Measurements from ENCODE around the gene DYNLL1.
A peak's percentile ranks its signal among the peaks of the same experiment; 100 is the strongest.
"Not testable (repeated sequence)": the region's sequence is repeated elsewhere in the genome, so short reads cannot be mapped to it uniquely, and the experiment has no call there.

The DYNLL1 gene

DNA sequence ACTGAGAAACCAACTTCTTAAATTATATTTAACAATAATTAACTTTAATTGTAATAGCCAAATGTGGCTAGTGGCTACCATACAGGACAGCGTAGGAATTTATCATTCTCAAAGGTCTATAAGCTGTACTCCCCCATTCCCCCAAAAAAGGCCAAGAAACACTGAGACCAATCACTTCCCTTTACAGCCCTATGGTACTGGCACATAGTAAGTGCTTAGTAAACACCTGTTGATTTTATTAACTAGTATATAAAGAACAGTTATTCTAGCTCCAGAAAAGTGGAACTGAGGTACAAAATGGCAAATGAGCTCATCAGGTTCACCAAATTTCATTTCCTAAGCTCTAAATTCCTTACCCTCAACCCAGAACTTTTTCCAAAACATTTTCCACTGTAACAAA is 20.3 kb upstream of the DYNLL1 start:
- no peak for DNase-seq

DNA sequence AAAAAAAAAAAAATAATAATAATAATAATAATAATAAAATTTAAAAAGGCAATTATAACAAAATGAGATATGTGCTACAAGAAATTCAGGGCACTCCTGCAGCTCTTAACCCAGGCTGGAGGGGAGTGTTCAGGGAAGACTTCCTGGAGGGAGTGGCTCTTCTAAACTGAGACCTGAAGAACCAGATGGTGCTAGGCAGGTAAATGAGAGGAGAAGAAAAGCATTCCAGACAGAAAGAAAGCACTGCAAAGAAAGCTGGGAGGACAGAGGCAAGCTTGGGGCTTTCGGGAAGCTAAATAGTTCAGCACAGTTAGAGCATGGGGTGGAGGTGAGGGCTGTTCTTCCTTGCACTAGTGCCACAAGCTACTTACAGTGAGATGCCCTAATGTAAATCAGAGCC is 16.5 kb upstream of the DYNLL1 start:
- no peak for DNase-seq

DNA sequence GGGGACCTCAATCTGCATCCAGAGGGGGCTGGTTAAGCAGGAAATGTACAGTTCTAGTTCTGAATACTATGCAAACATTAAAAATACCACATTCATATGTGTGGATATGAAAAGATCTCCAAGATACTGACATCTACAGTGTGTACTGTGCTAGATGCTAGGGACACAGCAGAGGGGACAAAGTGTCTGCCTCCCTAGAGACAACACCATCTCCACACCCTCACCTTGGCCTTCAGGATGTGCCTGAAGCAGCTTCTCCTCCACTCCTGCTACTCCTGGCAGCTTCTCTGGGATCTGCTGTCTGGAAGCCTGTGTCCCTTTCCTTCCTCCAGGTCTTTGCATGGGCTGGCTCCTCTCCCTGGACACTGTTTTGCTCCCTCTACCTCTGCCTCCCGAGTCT is 15.7 kb upstream of the DYNLL1 start:
- DNase-seq = no peak

DNA sequence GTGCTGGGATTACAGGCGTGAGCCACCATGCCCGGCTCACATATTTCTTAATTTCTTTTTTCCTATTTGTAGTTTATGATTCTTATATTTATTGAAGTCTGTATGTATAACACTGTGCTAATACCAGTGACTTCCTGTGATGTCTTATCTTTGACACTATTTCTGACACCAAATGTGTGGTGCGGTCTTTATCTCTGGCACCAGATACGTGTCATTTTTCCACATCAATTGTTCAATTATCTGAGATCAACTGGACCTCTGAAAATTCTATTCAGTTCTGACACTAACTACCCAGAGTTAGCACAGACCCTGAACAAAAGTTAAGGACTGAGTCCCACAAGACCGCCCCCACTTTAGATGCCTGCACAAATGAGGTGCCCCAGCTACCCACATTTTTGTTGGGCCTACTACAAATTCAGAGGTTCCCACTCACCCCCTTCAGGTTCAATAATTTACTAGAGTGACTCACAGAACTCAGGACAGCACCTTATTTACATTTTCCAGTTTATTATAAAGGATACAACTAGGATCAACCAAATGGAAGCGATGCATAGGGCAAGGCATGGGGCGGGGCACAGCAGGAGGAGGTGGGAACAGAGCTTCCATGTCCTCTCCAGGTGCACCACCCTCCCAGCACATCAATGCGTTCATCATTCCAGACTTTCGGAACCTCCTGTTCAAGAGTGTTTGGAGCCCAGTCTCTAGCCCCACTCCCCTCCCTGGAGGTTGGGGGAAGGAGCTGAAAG is 14.7 kb upstream of the DYNLL1 start:
- DNase-seq = peak; percentile 74

DNA sequence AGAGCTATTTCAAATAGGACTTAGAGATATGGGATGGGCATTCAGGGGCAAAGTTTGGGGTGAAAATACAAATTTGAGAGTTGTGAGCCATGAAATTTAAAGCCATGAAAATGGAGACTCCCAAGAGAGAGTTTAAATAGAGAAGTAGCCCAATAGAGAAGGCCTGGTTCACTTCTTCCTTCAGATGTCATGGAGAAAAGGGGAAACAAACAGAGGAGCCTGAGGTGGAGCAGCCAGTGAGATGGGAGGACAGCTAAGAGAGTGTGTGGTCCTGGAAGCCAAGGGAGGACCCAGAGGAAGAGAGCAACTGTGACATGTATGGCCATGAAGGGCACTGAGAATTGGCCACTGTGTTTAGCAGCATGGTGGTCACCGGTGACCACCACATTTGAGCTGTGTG is 12.3 kb upstream of the DYNLL1 start:
- DNase-seq = no peak

DNA sequence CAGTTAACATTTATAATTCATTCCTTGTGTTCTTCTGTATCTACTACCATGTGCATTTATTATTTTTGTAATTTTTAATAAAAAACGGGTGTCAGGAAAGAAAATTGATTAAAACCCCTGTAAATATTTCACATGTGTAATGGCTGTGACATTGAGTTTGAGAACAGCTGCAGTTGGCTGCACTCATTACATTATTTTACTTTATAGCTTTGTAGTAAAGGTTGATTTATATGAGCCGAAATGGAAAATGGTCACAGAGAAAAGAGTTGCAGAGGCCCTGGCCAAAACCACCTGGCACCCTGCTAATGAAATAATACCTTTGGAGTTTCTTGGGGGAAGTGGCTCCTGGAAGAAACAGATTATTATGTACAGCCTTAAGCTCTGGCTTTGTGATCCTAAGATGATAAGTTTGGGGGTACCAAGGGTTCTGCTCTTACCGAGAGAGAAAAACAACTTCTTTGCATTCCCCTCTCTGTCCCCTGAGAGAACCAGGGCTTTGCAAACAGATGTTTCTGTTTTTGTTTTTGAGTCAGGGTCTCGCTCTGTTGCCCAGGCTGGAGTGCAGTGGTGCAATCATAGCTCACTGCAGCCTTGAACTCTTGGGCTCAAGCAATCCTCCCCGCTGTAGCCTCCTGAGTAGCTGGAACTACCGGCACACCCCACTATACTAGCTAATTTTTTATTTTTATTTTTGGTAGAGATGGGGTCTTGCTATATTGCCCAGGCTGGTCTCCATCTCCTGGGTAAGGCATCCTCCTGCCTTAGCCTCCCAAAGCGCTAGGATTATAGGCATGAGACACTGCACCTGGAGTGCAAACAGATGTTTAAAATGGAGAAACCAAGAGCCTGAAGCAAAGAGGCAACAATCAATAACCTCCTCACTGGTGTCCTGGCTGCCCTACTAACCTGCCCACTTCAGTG is 9.7 kb upstream of the DYNLL1 start:
- no peak for DNase-seq

DNA sequence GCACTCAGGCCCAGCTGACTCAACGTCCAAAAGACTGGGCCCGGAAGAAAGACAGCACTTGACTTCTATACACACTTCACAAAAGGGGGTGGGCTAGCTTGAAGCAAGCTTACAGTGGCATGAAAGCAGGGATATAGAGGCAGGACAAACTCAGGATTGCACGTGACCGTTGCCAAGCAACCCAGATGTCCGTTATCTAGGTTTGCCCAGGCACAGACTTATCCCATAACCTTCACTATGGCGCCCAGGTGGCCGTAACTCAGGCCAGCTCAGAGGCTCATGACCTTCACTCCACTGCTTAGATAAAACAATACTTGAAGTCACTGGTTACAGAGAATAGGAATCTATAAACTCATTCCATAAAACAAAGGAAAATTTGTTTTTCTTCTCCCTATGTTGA is 8.4 kb upstream of the DYNLL1 start:
- peak; percentile 80 for DNase-seq

DNA sequence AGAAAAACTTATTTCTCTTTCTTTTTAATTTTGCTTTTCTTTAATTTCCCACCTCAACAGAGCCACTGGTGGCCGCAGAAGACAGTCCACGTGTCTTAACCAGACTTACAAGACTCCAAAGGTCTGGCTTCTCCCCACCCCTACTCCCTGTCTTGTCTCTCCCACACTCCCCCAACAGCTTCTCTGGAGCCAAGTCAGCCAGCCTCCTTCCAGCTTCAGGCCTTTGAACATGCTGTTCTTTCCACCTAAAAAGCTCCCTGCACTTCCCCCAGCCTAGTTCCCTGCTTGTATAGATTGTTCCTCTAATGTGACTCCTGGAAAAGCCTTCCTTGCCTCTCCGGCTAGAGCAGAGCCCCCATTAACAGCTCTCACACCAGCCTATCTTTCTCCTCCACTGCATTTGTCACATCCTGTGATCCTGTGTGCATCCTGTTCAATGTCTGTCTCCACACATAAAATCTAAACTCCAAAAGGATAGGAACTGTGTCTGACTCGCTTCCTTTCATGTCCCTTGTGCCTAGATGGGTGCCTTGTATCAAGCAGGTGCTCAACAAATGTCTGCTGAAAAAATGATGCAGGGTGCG is 7.8 kb upstream of the DYNLL1 start:
- no peak for DNase-seq

DNA sequence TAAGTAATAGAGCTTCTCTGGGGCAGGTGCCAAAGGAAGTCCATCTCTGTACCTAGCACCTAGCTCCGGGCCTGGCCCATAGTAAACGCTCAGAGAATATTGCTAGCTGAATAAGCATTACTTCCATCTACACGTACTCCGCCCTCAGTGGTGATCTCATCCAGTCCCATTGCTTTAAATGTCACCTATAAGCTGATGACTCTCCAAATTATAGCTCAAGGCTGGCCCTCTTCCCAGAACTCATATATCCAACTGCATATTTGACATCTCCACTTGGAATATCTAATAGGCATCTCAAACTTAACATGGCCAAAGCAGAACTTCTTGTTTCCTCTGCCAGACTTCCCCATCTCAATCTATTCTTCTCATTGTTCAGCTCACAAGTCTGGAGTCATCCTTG is 6.9 kb upstream of the DYNLL1 start:
- no peak for DNase-seq

DNA sequence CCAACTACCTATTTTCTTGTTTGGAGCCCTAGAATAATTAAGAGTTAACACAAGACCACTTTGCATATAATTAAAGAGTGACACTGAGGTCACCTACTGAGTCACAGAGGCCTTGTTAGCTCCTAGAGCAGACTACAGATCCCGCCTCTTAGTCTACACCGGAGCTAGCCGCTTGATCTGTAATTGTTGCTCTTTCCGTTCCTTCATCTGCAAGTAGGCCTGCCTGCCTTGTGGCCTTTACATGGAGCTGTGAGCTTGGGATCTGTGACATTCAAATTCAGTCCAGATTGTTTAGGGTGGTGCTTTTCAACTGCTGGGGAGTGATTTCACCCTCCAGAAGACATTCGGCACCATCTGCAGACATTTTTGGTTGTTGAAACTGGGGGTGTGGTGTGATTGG is 5.6 kb upstream of the DYNLL1 start:
- DNase-seq = no peak

DNA sequence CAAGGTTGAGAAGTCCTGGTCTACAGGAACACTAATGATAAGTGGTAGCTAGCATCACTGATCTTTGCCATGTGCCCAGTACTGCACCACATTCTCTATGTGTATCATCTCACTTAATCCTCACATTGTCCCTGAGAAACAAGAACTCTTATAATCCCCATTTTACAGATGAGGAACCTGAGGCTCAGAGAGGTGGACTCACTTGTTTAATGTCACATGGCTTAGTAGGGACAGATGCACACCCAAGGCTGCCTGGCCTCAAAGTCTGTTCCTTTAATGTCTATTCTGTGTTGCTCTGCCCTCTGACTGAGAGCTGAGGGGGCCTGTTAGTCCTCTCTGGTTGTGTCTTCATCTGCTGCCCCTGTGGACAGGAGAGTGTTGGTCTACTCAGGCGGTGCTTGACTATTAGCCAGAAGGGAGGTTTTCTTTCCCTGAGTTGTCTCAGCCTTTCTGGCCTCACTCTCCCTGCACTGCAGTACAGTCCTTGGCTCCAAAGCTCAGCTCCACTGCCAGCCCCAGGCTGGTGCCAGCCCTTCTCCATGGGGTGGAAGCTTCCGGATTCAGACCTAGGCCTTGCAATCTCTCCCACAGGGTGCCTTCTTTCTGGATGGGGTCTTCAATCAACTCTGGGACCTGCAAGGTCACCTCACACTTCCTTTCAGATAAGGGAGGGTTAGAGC is 4.9 kb upstream of the DYNLL1 start:
- no peak for DNase-seq

DNA sequence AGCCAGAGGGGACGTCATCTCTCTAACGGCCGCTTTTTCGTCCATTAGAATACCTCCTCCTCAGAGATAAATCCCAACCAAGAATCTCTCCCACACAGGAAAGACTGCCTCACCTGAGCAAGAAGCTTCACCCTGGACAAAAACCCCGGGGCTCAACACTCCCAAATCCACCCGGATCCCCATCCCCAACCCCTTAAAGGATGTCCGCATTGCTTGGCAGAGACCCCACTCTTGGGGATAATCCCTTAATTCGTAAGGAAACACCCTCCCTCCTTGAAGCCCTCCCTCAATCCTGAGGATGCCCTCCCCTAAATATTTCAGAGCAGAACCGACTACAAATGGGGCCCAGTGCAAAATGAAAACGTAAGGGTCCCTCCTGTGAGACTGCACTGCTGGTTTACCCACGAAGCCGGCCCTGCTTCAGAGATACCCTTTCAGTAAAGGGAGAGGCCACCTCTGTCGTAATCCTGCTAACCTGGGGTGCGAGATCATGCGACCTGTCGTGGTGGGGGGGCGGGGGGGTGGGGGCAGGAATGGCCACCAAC is 655 bp upstream of the DYNLL1 start:
- no peak for DNase-seq

DNA sequence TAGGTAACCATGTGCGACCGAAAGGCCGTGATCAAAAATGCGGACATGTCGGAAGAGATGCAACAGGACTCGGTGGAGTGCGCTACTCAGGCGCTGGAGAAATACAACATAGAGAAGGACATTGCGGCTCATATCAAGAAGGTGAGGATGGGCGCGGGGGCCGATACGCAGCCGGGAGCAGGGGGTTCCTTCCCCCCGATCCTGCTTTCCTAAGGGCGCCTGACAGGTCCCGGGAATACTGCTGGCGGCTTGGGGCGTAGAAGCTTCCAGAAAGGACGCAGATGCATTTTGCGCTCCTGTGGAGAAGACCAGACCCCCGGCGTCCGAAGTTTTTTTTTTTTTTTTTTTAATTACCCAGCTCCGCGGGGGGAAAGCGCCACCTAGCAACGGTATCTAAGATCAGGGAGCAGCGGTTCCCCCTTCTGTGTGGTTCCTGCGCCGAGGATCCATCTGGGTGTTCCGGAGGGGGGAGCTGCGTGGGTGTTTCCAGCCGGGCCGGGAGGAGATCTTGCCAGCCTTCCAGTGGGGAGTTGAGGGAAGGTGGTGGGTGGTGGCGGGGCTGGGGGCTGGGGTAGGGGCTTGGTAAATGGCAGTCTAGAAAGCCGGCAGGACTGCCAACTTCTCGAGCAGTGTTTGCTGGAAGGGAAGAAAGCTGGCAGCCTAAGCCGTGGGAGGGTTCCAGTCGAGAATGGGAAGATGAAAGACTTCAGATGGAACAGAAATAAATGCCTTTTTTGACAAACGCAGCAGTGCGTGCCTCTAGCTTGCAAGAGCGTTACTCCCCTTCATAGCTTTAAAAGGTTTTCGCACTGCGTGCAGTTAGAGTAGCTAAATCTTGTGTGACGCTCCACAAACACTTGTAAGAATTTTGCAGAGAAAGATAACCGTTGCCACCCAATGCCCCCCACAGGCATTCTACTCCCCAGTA is 764 bp downstream of the DYNLL1 start:
- DNase-seq = peak; percentile 72

DNA sequence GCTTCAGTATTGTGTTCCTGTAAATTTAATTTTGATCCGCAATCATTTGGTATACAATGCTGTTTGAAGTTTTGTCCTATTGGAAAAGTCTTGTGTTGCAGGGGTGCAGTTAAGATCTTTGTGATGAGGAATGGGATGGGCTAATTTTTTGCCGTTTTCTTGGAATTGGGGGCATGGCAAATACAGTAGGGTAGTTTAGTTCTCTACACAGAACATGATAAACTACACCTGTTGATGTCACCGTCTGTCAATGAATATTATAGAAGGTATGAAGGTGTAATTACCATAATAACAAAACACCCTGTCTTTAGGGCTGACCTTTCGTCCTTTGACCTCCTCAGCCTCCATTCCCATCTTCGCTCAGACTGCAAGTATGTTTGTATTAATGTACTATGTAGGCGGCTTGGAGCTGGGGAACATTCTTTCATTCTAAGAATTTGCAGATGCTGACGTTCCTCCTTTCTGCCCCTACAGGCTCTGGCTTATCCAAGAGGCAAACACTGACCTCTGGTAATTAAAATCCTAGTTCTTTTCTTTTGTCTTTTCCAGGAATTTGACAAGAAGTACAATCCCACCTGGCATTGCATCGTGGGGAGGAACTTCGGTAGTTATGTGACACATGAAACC is 1.7 kb downstream of the DYNLL1 start:
- DNase-seq = no peak

DNA sequence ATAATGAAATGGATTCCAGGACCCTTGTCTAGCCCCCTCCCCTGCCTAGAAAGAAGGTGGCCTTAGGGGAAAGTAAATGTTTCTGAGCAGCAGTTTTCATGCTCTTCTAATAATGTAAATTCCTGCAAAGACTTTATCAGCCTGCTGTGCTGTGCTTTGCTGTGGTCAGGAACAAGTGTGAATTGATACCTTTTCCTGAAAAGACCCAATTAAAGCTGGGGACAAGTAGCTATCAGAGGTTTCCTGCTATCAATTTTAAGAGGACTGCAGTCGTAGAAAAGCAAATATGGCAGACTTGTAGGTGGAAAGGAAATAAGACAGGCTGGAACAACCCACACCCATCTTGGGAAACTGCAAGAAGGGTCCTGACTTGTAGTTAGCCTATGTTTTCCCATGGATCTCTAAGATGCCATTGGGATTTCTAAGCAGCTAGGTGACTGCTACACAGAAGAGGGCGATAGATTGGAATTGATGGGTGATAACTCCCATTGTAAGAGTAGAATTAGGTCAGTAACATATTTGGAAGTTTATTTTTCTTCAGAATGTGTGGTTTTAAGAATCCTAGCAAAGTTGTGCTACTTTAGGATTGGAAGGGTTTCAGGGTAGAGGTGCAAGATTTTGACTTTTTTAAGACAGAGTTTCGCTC is 3.1 kb downstream of the DYNLL1 start:
- no peak for DNase-seq

DNA sequence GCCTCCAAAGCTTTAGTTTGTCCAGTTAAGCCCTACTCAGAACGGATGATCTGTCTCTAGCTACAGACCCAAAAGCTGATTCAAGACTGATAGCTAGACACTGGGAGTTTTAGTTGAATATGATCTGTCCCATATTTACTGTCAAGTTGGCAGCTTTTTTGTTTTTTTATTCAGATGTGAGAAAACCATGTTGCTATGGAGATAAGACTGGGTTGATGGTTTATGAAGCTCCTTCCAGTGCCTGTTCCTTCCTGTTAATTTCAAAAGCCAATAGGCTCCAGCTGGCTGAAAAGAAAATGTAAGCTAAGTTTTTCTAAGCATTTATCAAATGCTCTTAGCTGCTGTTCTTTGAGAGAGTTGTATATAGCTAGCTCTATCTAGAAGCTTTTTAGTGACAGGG is 4.7 kb downstream of the DYNLL1 start:
- DNase-seq = no peak

DNA sequence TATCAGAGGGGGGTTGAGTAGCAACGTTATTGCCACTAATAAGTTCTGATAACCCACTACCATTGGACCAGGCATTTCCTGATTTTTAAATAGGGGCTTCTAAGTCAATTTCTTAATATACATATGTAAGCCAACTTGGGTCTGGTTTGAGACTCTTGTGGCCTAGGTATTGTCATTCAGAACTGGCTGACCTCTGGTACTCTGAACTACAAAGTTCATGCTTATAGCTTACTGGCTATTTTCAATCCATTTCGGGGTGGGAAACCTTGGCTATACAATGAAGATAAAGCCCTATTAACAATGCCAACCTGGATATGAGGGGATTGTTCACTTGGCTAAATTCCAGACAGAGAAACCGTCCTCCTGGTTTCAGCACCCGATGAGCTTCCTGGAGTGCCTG is 8.7 kb downstream of the DYNLL1 start:
- DNase-seq = no peak

DNA sequence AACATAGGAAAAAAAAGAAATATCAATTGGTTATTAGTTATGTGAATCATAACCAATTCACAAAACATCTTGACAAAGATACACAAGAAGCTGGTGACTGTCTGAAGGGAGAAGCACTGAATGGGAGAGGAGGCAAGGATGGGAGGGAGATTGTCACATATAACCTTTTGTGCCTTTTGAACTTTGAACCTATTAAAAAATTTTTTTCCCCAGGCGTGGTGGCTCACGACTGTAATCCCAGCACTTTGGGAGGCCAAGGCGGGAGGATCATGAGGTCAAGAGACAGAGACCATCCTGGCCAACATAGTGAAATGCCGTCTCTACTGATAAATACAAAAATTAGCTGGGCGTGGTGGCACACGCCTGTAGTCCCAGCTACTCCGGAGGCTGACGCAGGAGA is 12.6 kb downstream of the DYNLL1 start:
- no peak for DNase-seq

DNA sequence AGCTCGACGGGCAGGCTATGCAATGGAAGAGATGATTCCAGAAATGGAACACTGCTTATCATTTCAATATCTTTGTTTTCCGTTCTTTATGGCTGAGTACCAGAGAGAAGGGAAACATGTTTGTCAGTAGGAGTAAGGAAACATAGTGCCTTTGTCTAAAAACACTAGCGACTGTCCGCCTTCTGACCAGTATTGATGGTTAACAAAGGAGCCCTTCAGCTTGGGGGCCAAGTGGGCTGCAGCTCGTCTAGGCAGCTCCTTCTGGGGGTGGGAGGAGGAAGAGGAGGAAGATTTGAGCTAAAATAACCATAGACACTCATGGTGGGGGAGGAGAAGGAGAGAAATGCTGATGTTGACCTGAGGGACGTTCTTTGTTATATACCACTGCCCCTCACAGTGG is 18.1 kb downstream of the DYNLL1 start:
- DNase-seq = no peak

DNA sequence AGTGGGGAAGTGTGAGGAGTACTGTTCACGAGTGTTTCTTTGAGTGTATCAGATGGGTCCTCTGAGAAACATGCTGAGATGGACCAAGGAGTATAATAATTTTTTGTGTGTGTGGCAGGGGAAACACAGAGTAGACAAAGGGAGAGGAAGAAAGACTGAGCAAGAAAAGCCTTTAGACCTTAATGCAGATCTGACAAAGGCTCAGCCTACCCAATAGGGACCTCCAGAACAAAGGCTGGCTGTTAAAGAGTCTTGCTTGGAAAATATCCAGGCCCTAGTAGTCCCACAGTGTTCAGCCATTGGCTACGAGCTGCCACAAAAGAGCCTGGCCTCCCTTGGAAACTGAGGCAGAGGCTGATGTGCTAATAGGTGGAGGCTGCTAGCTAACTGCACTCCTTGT is 19.6 kb downstream of the DYNLL1 start:
- DNase-seq = no peak

DNA sequence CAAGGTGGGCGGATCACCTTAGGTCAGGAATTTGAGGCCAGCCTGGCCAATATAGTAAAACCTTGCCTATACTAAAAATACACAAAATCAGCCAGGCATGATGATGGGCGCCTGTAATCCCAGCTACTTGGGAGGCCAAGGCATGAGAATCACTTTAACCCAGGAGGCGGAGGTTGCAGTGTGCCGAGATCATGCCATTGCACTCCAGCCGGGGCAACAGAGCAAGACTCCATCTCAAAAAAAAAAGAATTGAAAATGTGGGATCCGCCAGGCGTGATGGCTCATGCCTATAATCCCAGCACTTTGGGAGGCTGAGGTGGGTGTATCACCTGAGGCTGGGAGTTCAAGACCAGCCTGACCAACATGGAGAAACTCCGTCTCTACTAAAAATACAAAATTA is 23.4 kb downstream of the DYNLL1 start:
- DNase-seq = not testable (repeated sequence)
